Measurements from ENCODE around the gene ARID3B. TPM values are rescaled to one million over a fixed set of nuclear protein-coding genes. Genes with fewer than 3 reads are reported as not detected.

The ARID3B gene
- total RNA-seq, 1 donor from 2014 or later = 154 TPM

GRCh38 chr15:74635228-74635627 lies 94.2 kb downstream of the ARID3B start:
- H3K27me3 Mint-ChIP-seq (ENCODE audit: unreplicated experiment) = peaks cover 4% of the 10 kb centered on the region

GRCh38 chr15:74636984-74637383 lies 96.0 kb downstream of the ARID3B start:
- Mint-ChIP-seq H3K27ac (ENCODE audit: unreplicated experiment) (no peak overlapping the region), H3K9me3 (ENCODE audit: unreplicated experiment) (peaks cover 6% of the 10 kb centered on the region), H3K36me3 (ENCODE audit: unreplicated experiment) (peaks cover 5% of the 10 kb centered on the region), H3K27me3 (ENCODE audit: unreplicated experiment) (peaks cover 2% of the 10 kb centered on the region), H3K4me1 (ENCODE audit: low read depth, unreplicated experiment) (peaks cover under 1% of the 10 kb centered on the region), H3K4me3 (ENCODE audit: unreplicated experiment) (no peak overlapping the region)
- DNase-seq = no peak
- TF ChIP-seq CTCF (IDR thresholded peaks at IDR 0.05; ENCODE audit: partially characterized antibody, unreplicated experiment) = no peak

More at GRCh38 chr15:74635228-74635627, 94.2 kb downstream of the ARID3B start:
- Mint-ChIP-seq H3K27ac (ENCODE audit: unreplicated experiment) (no peak overlapping the region), H3K4me3 (ENCODE audit: unreplicated experiment) (no peak overlapping the region), H3K9me3 (ENCODE audit: unreplicated experiment) (peaks cover 6% of the 10 kb centered on the region), H3K36me3 (ENCODE audit: unreplicated experiment) (peaks cover 5% of the 10 kb centered on the region), H3K4me1 (ENCODE audit: low read depth, unreplicated experiment) (peaks cover 10% of the 10 kb centered on the region)
- peak; percentile 75 for DNase-seq
- TF ChIP-seq CTCF (IDR thresholded peaks at IDR 0.05; ENCODE audit: partially characterized antibody, unreplicated experiment) = peak; percentile 90

DNA sequence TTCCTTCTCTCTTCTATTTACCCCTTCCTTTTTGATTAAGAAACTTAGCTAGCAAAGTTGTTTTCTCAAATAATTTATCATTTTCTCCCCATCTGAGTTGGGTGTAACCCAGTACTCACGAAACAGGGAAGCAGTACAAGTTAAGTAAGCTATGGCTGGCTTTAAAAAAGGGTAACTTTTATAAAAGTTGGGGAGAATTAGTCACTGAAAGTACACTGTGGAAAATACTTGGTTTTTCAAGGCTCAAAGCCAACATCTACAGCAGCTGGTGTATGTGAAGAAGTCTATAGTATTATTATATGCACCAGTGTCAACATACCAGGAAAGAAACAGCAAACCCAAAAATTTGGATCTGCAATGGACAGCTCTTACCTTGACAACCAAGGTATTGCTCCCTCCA lies 100.1 kb downstream of the ARID3B start:
- H3K4me1 Mint-ChIP-seq (ENCODE audit: low read depth, unreplicated experiment) = peaks cover 15% of the 10 kb centered on the region
- H3K27me3 Mint-ChIP-seq (ENCODE audit: unreplicated experiment) = no peaks in the 10 kb centered on the region
- no peak for TF ChIP-seq CTCF (IDR thresholded peaks at IDR 0.05; ENCODE audit: partially characterized antibody, unreplicated experiment)
- H3K27ac Mint-ChIP-seq (ENCODE audit: unreplicated experiment) = no peak overlapping the region
- H3K9me3 Mint-ChIP-seq (ENCODE audit: unreplicated experiment) = no peaks in the 10 kb centered on the region
- peaks cover 5% of the 10 kb centered on the region for H3K36me3 Mint-ChIP-seq (ENCODE audit: unreplicated experiment)
- no peak overlapping the region for H3K4me3 Mint-ChIP-seq (ENCODE audit: unreplicated experiment)
- DNase-seq = no peak

GRCh38 chr15:74642348-74642733 lies 101.3 kb downstream of the ARID3B start:
- no peaks in the 10 kb centered on the region for H3K27me3 Mint-ChIP-seq (ENCODE audit: unreplicated experiment)
- no peak for TF ChIP-seq CTCF (IDR thresholded peaks at IDR 0.05; ENCODE audit: partially characterized antibody, unreplicated experiment)

GRCh38 chr15:74642734-74643664 lies 102.0 kb downstream of the ARID3B start:
- Mint-ChIP-seq H3K36me3 (ENCODE audit: unreplicated experiment) (peaks cover 5% of the 10 kb centered on the region), H3K27ac (ENCODE audit: unreplicated experiment) (no peak overlapping the region), H3K27me3 (ENCODE audit: unreplicated experiment) (peaks cover 2% of the 10 kb centered on the region), H3K4me3 (ENCODE audit: unreplicated experiment) (no peak overlapping the region), H3K9me3 (ENCODE audit: unreplicated experiment) (no peaks in the 10 kb centered on the region), H3K4me1 (ENCODE audit: low read depth, unreplicated experiment) (peaks cover 15% of the 10 kb centered on the region)
- no peak for TF ChIP-seq CTCF (IDR thresholded peaks at IDR 0.05; ENCODE audit: partially characterized antibody, unreplicated experiment)
- DNase-seq = no peak

More at GRCh38 chr15:74642348-74642733, 101.3 kb downstream of the ARID3B start:
- DNase-seq = no peak
- Mint-ChIP-seq H3K27ac (ENCODE audit: unreplicated experiment) (no peak overlapping the region), H3K4me1 (ENCODE audit: low read depth, unreplicated experiment) (peaks cover 15% of the 10 kb centered on the region), H3K4me3 (ENCODE audit: unreplicated experiment) (no peak overlapping the region), H3K36me3 (ENCODE audit: unreplicated experiment) (peaks cover 5% of the 10 kb centered on the region), H3K9me3 (ENCODE audit: unreplicated experiment) (no peaks in the 10 kb centered on the region)
